DND-41 (cell line): ENCODE measurements around the gene CC2D1A.

Source experiments
- ATAC-seq: fragments of 200-7000 bp; cut with Tn5 transposase; 3 replicates; pipeline ENCODE4 v1.9.1; 2021; ENCODE audit warnings: low read depth; ENCODE audit not compliant: insufficient read depth
- DNase-seq: peaks from one replicate; pipeline ENCODE4 v3.0.0-alpha.2; 2020
- H2AFZ ChIP-seq: 2 replicates; pipeline ENCODE4 v1.6.0; 2012; ENCODE audit warnings: low read depth, low read length
- H3K27ac ChIP-seq: 2 replicates; pipeline ENCODE4 v1.5.1; 2012; ENCODE audit warnings: low read length, inconsistent platforms
- H3K27me3 ChIP-seq: fragments of 200-600 bp; sonication (generic); 2 replicates; pipeline ENCODE4 v1.6.0; 2012; ENCODE audit warnings: low read length, mild to moderate bottlenecking, inconsistent platforms; ENCODE audit not compliant: insufficient read depth, poor library complexity
- H3K36me3 ChIP-seq: 2 replicates; pipeline ENCODE4 v1.5.1; 2012; ENCODE audit warnings: low read length, inconsistent platforms; ENCODE audit not compliant: insufficient read depth
- H3K4me1 ChIP-seq: 2 replicates; pipeline ENCODE4 v1.5.1; 2012; ENCODE audit warnings: mild to moderate bottlenecking, low read length; ENCODE audit not compliant: insufficient read depth
- H3K4me2 ChIP-seq: 2 replicates; pipeline ENCODE4 v1.6.0; 2012; ENCODE audit warnings: mild to moderate bottlenecking, moderate library complexity, low read length, inconsistent platforms; ENCODE audit not compliant: insufficient read depth
- H3K4me3 ChIP-seq, 2 experiments: fragments of 200-600 bp in 1 of 2; shearing (Covaris generic) in 1 of 2; 2 replicates each; pipeline ENCODE4 v1.5.1; 2012 to 2016; ENCODE audit warnings: inconsistent platforms in 2 of 2, low read length in 2 of 2, mild to moderate bottlenecking in 2 of 2, low read depth in 1 of 2, moderate library complexity in 1 of 2
- H3K79me2 ChIP-seq: 2 replicates; pipeline ENCODE4 v1.6.0; 2012; ENCODE audit warnings: low read length, inconsistent platforms; ENCODE audit not compliant: insufficient read depth
- H3K9ac ChIP-seq: 2 replicates; pipeline ENCODE4 v1.6.0; 2012; ENCODE audit warnings: low read depth, mild to moderate bottlenecking, inconsistent platforms, low read length, moderate library complexity
- H3K9me3 ChIP-seq: 2 replicates; pipeline ENCODE4 v1.5.1; 2012; ENCODE audit warnings: low read length, moderate library complexity, mild to moderate bottlenecking, inconsistent platforms; ENCODE audit not compliant: insufficient read depth, severe bottlenecking
- H4K20me1 ChIP-seq: 2 replicates; pipeline ENCODE4 v1.6.0; 2012; ENCODE audit warnings: low read length; ENCODE audit not compliant: insufficient read depth
- EZH2 ChIP-seq: IDR thresholded peaks from 3 replicates; pipeline ENCODE4 v1.6.1; 2012; ENCODE audit warnings: borderline replicate concordance, low read depth, mild to moderate bottlenecking, moderate library complexity, low read length, inconsistent platforms; ENCODE audit not compliant: severe bottlenecking
- TF ChIP-seq, protein P1 (sequence below): IDR thresholded peaks from 2 replicates; pipeline ENCODE4 v1.5.1; 2012; ENCODE audit warnings: borderline replicate concordance, low read length, moderate library complexity, mild to moderate bottlenecking; ENCODE audit not compliant: poor library complexity, severe bottlenecking; ENCODE audit errors: extremely low read depth

Gene CC2D1A

DNA sequence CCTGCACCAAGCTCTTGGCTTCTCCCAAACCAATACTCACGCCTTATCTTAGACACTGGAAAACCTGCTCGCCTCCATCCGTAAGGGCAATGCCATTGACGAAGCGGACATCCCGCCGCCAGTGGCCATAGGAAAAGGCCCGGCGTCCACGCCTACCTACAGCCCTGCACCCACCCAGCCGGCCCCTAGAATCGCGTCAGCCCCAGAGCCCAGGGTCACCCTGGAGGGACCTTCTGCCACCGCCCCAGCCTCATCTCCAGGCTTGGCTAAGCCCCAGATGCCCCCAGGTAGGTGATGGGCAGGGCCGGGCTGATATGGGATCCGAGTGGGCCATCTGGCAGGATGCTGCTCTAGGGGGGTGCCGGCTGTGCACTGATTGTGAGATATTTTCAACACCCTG is 7.4 kb downstream of the CC2D1A start:
- no peak overlapping the region for H2AFZ ChIP-seq
- DNase-seq (no peak), ATAC-seq (no peak)
- no peak overlapping the region for H3K4me2 ChIP-seq
- TF ChIP-seq, protein P1, sequence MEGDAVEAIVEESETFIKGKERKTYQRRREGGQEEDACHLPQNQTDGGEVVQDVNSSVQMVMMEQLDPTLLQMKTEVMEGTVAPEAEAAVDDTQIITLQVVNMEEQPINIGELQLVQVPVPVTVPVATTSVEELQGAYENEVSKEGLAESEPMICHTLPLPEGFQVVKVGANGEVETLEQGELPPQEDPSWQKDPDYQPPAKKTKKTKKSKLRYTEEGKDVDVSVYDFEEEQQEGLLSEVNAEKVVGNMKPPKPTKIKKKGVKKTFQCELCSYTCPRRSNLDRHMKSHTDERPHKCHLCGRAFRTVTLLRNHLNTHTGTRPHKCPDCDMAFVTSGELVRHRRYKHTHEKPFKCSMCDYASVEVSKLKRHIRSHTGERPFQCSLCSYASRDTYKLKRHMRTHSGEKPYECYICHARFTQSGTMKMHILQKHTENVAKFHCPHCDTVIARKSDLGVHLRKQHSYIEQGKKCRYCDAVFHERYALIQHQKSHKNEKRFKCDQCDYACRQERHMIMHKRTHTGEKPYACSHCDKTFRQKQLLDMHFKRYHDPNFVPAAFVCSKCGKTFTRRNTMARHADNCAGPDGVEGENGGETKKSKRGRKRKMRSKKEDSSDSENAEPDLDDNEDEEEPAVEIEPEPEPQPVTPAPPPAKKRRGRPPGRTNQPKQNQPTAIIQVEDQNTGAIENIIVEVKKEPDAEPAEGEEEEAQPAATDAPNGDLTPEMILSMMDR: no peak
- no peak for TF ChIP-seq EZH2
- no peaks in the 10 kb centered on the region for H4K20me1 ChIP-seq
- H3K27ac ChIP-seq: no peak overlapping the region
- H3K79me2 ChIP-seq: 0 out of 2 replicates have a peak, but pooled peaks cover 4% of the 10 kb centered on the region
- no peaks in the 10 kb centered on the region for H3K9me3 ChIP-seq
- H3K4me1 ChIP-seq: peaks cover 4% of the 10 kb centered on the region; the same call in 1 of the 2 replicates
- H3K9ac ChIP-seq: no peak overlapping the region
- H3K4me3 ChIP-seq: no peak overlapping the region
- H3K36me3 ChIP-seq: peaks cover 66% of the 10 kb centered on the region
- H3K27me3 ChIP-seq: no peaks in the 10 kb centered on the region

DNA sequence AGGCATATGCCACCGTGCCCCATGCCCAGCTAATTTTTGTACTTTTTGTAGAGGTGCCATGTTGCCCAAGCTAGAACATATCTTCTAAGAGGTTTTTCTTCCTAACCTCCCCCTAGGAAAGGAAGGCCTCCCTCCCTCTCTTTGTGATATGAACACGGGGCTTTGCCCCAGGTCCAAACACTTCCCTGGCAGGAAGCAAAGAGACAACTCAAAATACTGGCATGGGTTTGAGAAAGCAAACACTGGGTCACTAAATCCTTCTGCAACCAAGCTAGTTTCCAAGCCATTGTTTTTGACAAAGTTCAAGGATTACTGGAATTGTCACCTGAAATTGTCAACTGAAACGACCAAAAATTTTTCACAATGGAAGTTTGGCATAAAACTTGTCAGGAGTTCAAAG is 8.8 kb downstream of the CC2D1A start:
- no peaks in the 10 kb centered on the region for H3K4me1 ChIP-seq
- no peak overlapping the region for H3K9ac ChIP-seq
- no peak overlapping the region for H3K4me2 ChIP-seq
- H4K20me1 ChIP-seq: no peaks in the 10 kb centered on the region
- no peak overlapping the region for H2AFZ ChIP-seq
- no peak overlapping the region for H3K27ac ChIP-seq
- H3K36me3 ChIP-seq: peaks cover 71% of the 10 kb centered on the region
- ATAC-seq (no peak), DNase-seq (no peak)
- no peaks in the 10 kb centered on the region for H3K27me3 ChIP-seq
- H3K79me2 ChIP-seq: no peaks in the 10 kb centered on the region
- no peak overlapping the region for H3K4me3 ChIP-seq
- H3K9me3 ChIP-seq: no peaks in the 10 kb centered on the region
- TF ChIP-seq, protein P1: no peak
- no peak for TF ChIP-seq EZH2

DNA sequence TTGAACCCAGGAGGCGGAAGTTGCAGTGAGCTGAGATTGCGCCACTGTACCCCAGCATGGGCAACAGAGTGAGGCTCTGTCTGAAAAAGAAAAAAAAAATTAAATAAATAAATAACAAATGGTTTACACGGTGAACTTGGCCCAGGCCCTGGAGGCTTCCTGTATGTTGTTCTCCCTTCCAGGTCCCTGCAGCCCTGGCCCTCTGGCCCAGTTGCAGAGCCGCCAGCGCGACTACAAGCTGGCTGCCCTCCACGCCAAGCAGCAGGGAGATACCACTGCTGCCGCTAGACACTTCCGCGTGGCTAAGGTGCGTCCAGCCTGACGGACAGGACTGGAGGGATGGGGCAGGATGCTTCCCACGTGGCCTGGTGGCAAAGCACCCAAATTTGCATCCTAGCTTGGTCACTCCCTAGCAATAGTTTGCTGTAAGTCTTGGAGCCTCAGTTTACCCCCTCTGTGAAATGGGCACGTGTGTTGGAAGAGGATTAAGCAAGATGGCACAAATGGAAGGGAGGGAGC is 11.9 kb downstream of the CC2D1A start:
- H3K4me3 ChIP-seq: no peak overlapping the region
- ATAC-seq (no peak), DNase-seq (no peak)
- H3K9me3 ChIP-seq: peaks cover 4% of the 10 kb centered on the region
- TF ChIP-seq, protein P1: no peak
- TF ChIP-seq EZH2: no peak
- H3K9ac ChIP-seq: no peak overlapping the region
- no peaks in the 10 kb centered on the region for H3K27me3 ChIP-seq
- peaks cover 76% of the 10 kb centered on the region for H3K36me3 ChIP-seq
- no peaks in the 10 kb centered on the region for H3K79me2 ChIP-seq
- H3K4me1 ChIP-seq: no peaks in the 10 kb centered on the region
- no peak overlapping the region for H3K4me2 ChIP-seq
- no peaks in the 10 kb centered on the region for H4K20me1 ChIP-seq
- H2AFZ ChIP-seq: no peak overlapping the region
- no peak overlapping the region for H3K27ac ChIP-seq
